ENCODE data around the gene NAP1L4. TPM values are rescaled to one million over a fixed set of nuclear protein-coding genes. Genes with fewer than 3 reads are reported as not detected.
"Not testable (repeated sequence)": the region's sequence is repeated elsewhere in the genome, so short reads cannot be mapped to it uniquely, and the experiment has no call there.

Gene NAP1L4
- polyA plus RNA-seq, 4 donors = 173 to 202 (median 194) TPM

GRCh38 chr11:2940147-2940920, 51.8 kb downstream of the NAP1L4 start:
- DNase-seq (ENCODE audit: low read depth in 4 of 4, low spot score in 3 of 4) = no peak

- DNase-seq (ENCODE audit: low read depth in 4 of 4, low spot score in 3 of 4) = not testable (repeated sequence)
Observed at GRCh38 chr11:2938458-2939418, 53.4 kb downstream of the NAP1L4 start.

GRCh38 chr11:2937641-2938457, 54.3 kb downstream of the NAP1L4 start:
- not testable (repeated sequence) for DNase-seq (ENCODE audit: low read depth in 4 of 4, low spot score in 3 of 4)

- DNase-seq (ENCODE audit: low read depth in 4 of 4, low spot score in 3 of 4) = no peak
Observed at GRCh38 chr11:2934611-2935239, 57.4 kb downstream of the NAP1L4 start.

- no peak for DNase-seq (ENCODE audit: low read depth in 4 of 4, low spot score in 3 of 4)
Observed at GRCh38 chr11:2934021-2934550, 58.0 kb downstream of the NAP1L4 start.

- no peak for DNase-seq (ENCODE audit: low read depth in 4 of 4, low spot score in 3 of 4)
Observed at GRCh38 chr11:2933375-2934020, 58.6 kb downstream of the NAP1L4 start.

- no peak for DNase-seq (ENCODE audit: low read depth in 4 of 4, low spot score in 3 of 4)
Observed at GRCh38 chr11:2932850-2933251, 59.3 kb downstream of the NAP1L4 start.

GRCh38 chr11:2931771-2932738, 60.1 kb downstream of the NAP1L4 start:
- no peak for DNase-seq (ENCODE audit: low read depth in 4 of 4, low spot score in 3 of 4)

GRCh38 chr11:2931420-2931746, 60.7 kb downstream of the NAP1L4 start:
- no peak for DNase-seq (ENCODE audit: low read depth in 4 of 4, low spot score in 3 of 4)

GRCh38 chr11:2930704-2931419, 61.3 kb downstream of the NAP1L4 start:
- no peak for DNase-seq (ENCODE audit: low read depth in 4 of 4, low spot score in 3 of 4)

- DNase-seq (ENCODE audit: low read depth in 4 of 4, low spot score in 3 of 4) = no peak
Observed at GRCh38 chr11:2929950-2930703, 62.0 kb downstream of the NAP1L4 start.

GRCh38 chr11:2929531-2929949, 62.6 kb downstream of the NAP1L4 start:
- no peak for DNase-seq (ENCODE audit: low read depth in 4 of 4, low spot score in 3 of 4)

- no peak for DNase-seq (ENCODE audit: low read depth in 4 of 4, low spot score in 3 of 4)
Observed at GRCh38 chr11:2928605-2929530, 63.3 kb downstream of the NAP1L4 start, which contains the start of gene PHLDA2. TSS of gene PHLDA2 (minus strand) at chr11:2929420. CDS start at chr11:2929364, 56 bp downstream.

- DNase-seq (ENCODE audit: low read depth in 4 of 4, low spot score in 3 of 4) = no peak
Observed at GRCh38 chr11:2927851-2928604, 64.1 kb downstream of the NAP1L4 start.

Measured in right renal pelvis (tissue), 4 donors.